Measurements from ENCODE around the gene OSTM1. TPM values are rescaled to one million over a fixed set of nuclear protein-coding genes. Genes with fewer than 3 reads are reported as not detected.

Gene OSTM1
- total and polyA plus RNA-seq, 2 of the 8 experiments (the other 6 are each of a cell fraction or from before 2014, with no cell fraction given) = 17.7 to 26.1 TPM

DNA sequence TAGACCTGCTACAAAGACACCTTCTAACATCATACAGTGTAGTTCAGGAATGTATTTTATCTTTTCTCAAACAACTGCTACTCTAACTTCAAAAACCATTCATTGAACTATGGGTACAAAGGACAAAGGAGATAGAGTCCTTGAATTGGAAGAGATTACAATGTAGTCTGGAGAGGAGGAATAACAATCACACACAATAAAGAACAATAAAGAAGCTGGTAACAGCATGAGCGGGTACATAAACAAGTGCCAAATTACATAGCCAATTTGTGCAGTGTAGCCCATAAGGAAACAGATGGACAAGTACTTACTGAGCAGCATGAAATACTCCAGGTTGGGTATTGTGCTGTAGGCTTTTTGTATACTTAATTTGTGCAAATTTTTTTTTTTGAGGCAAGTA, 44.3 kb downstream of the OSTM1 start (continued):
- TF ChIP-seq, protein P1, sequence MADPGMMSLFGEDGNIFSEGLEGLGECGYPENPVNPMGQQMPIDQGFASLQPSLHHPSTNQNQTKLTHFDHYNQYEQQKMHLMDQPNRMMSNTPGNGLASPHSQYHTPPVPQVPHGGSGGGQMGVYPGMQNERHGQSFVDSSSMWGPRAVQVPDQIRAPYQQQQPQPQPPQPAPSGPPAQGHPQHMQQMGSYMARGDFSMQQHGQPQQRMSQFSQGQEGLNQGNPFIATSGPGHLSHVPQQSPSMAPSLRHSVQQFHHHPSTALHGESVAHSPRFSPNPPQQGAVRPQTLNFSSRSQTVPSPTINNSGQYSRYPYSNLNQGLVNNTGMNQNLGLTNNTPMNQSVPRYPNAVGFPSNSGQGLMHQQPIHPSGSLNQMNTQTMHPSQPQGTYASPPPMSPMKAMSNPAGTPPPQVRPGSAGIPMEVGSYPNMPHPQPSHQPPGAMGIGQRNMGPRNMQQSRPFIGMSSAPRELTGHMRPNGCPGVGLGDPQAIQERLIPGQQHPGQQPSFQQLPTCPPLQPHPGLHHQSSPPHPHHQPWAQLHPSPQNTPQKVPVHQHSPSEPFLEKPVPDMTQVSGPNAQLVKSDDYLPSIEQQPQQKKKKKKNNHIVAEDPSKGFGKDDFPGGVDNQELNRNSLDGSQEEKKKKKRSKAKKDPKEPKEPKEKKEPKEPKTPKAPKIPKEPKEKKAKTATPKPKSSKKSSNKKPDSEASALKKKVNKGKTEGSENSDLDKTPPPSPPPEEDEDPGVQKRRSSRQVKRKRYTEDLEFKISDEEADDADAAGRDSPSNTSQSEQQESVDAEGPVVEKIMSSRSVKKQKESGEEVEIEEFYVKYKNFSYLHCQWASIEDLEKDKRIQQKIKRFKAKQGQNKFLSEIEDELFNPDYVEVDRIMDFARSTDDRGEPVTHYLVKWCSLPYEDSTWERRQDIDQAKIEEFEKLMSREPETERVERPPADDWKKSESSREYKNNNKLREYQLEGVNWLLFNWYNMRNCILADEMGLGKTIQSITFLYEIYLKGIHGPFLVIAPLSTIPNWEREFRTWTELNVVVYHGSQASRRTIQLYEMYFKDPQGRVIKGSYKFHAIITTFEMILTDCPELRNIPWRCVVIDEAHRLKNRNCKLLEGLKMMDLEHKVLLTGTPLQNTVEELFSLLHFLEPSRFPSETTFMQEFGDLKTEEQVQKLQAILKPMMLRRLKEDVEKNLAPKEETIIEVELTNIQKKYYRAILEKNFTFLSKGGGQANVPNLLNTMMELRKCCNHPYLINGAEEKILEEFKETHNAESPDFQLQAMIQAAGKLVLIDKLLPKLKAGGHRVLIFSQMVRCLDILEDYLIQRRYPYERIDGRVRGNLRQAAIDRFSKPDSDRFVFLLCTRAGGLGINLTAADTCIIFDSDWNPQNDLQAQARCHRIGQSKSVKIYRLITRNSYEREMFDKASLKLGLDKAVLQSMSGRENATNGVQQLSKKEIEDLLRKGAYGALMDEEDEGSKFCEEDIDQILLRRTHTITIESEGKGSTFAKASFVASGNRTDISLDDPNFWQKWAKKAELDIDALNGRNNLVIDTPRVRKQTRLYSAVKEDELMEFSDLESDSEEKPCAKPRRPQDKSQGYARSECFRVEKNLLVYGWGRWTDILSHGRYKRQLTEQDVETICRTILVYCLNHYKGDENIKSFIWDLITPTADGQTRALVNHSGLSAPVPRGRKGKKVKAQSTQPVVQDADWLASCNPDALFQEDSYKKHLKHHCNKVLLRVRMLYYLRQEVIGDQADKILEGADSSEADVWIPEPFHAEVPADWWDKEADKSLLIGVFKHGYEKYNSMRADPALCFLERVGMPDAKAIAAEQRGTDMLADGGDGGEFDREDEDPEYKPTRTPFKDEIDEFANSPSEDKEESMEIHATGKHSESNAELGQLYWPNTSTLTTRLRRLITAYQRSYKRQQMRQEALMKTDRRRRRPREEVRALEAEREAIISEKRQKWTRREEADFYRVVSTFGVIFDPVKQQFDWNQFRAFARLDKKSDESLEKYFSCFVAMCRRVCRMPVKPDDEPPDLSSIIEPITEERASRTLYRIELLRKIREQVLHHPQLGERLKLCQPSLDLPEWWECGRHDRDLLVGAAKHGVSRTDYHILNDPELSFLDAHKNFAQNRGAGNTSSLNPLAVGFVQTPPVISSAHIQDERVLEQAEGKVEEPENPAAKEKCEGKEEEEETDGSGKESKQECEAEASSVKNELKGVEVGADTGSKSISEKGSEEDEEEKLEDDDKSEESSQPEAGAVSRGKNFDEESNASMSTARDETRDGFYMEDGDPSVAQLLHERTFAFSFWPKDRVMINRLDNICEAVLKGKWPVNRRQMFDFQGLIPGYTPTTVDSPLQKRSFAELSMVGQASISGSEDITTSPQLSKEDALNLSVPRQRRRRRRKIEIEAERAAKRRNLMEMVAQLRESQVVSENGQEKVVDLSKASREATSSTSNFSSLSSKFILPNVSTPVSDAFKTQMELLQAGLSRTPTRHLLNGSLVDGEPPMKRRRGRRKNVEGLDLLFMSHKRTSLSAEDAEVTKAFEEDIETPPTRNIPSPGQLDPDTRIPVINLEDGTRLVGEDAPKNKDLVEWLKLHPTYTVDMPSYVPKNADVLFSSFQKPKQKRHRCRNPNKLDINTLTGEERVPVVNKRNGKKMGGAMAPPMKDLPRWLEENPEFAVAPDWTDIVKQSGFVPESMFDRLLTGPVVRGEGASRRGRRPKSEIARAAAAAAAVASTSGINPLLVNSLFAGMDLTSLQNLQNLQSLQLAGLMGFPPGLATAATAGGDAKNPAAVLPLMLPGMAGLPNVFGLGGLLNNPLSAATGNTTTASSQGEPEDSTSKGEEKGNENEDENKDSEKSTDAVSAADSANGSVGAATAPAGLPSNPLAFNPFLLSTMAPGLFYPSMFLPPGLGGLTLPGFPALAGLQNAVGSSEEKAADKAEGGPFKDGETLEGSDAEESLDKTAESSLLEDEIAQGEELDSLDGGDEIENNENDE (IDR thresholded peaks at IDR 0.05; ENCODE audit: insufficient replicate concordance, low read length) = no peak
- TF ChIP-seq PHF8 (conservative IDR thresholded peaks at IDR 0.05; ENCODE audit: low read depth, low read length) = no peak
- TF ChIP-seq CBX8 (IDR thresholded peaks at IDR 0.05; ENCODE audit: borderline replicate concordance, low read depth, low read length) = no peak
- no peak for TF ChIP-seq SAP30 (IDR thresholded peaks at IDR 0.05; ENCODE audit: insufficient read depth, insufficient replicate concordance, low read length)
- TF ChIP-seq JUN (IDR thresholded peaks at IDR 0.05; ENCODE audit: low read depth, low read length) = no peak
- TF ChIP-seq CHD1 (IDR thresholded peaks at IDR 0.05; ENCODE audit: low read depth, low read length) = no peak
- no peak for TF ChIP-seq TCF12 (IDR thresholded peaks at IDR 0.05; ENCODE audit: low read depth, low read length)
- no peak for TF ChIP-seq SIN3A (conservative IDR thresholded peaks at IDR 0.05 in 1 of 2, IDR thresholded peaks at IDR 0.05 in 1 of 2; ENCODE audit: low read depth in 1 of 2, low read length in 2 of 2)
- TF ChIP-seq KDM4A (IDR thresholded peaks at IDR 0.05; ENCODE audit: low read depth, low read length, severe bottlenecking) = no peak
- no peak for TF ChIP-seq YY1 (IDR thresholded peaks at IDR 0.05; ENCODE audit: low read depth, low read length)
- TF ChIP-seq, protein P2, sequence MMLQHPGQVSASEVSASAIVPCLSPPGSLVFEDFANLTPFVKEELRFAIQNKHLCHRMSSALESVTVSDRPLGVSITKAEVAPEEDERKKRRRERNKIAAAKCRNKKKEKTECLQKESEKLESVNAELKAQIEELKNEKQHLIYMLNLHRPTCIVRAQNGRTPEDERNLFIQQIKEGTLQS (IDR thresholded peaks at IDR 0.05; ENCODE audit: insufficient read depth, low read depth, low read length) = no peak
